IMR-90 (cell line): ENCODE data around the gene C16orf74.

Experiments used
- BHLHE40 ChIP-seq: fragments of 150-350 bp; IDR thresholded peaks from 2 replicates; pipeline ENCODE4 v1.6.1; 2016; ENCODE audit warnings: mild to moderate bottlenecking, low read depth, low read length
- CEBPB ChIP-seq: IDR thresholded peaks from 2 replicates; pipeline ENCODE4 v1.6.1; 2012; ENCODE audit warnings: low read depth, low read length, improper control_type of control experiment
- CTCF ChIP-seq: conservative IDR thresholded peaks from 2 replicates; pipeline ENCODE4 v1.5.1; 2012; ENCODE audit warnings: mild to moderate bottlenecking, low read depth, low read length, improper control_type of control experiment
- ELK1 ChIP-seq: fragments of 150-350 bp; IDR thresholded peaks from 2 replicates; pipeline ENCODE4 v1.6.1; 2016; ENCODE audit warnings: low read depth, mild to moderate bottlenecking, low read length, moderate library complexity, borderline replicate concordance
- FOS ChIP-seq: fragments of 150-350 bp; IDR thresholded peaks from 2 replicates; pipeline ENCODE4 v1.6.1; 2016; ENCODE audit warnings: low read depth, low read length
- MXI1 ChIP-seq: IDR thresholded peaks from 2 replicates; pipeline ENCODE4 v1.6.1; 2012; ENCODE audit warnings: low read depth, mild to moderate bottlenecking, low read length, moderate library complexity, borderline replicate concordance
- POLR2A ChIP-seq: IDR thresholded peaks from 2 replicates; pipeline ENCODE4 v1.6.1; 2012; ENCODE audit warnings: mild to moderate bottlenecking, low read depth, low read length
- RAD21 ChIP-seq: IDR thresholded peaks from 2 replicates; pipeline ENCODE4 v1.6.1; 2012; ENCODE audit warnings: low read length, improper control_type of control experiment

GRCh38 chr16:85778873-85779272 lies 28.0 kb upstream of the C16orf74 start:
- no peak for TF ChIP-seq RAD21
- no peak for TF ChIP-seq CTCF
- no peak for TF ChIP-seq FOS
- no peak for TF ChIP-seq POLR2A
- TF ChIP-seq CEBPB, result no peak
- no peak for TF ChIP-seq MXI1
- TF ChIP-seq ELK1, result no peak
- TF ChIP-seq BHLHE40, result no peak
